ENCODE results near the gene ZNF619. TPM values are rescaled to one million over a fixed set of nuclear protein-coding genes. Genes with fewer than 3 reads are reported as not detected.
A peak's percentile ranks its signal among the peaks of the same experiment; 100 is the strongest.
"Not testable (repeated sequence)": the region's sequence is repeated elsewhere in the genome, so short reads cannot be mapped to it uniquely, and the experiment has no call there.

The ZNF619 gene
- total RNA-seq, 1 experiment from 2014 or later, result 7.2 TPM

GRCh38 chr3:40460481-40460880 lies 16.4 kb upstream of the ZNF619 start:
- H3K27ac Mint-ChIP-seq; H3K4me3 Mint-ChIP-seq; DNase-seq (ENCODE audit: low spot score); H3K27me3 Mint-ChIP-seq (ENCODE audit: low read depth); CTCF ChIA-PET; H3K9me3 Mint-ChIP-seq; ATAC-seq: not testable (repeated sequence)
- peaks cover 24% of the 10 kb centered on the region for H3K4me1 Mint-ChIP-seq
- POLR2A ChIA-PET, result interaction anchor here (0.5 kb wide), 1 partner anchor 1055 kb away, joined by 6 read pairs; no protein-coding TSS in a partner anchor
- H3K36me3 Mint-ChIP-seq, result peaks cover 60% of the 10 kb centered on the region

- peaks cover 60% of the 10 kb centered on the region for H3K36me3 Mint-ChIP-seq
- DNase-seq (ENCODE audit: low spot score), result no peak
- H3K4me1 Mint-ChIP-seq, result peaks cover 24% of the 10 kb centered on the region
- no peak overlapping the region for H3K4me3 Mint-ChIP-seq
- no peak for ATAC-seq
- no peaks in the 10 kb centered on the region for H3K9me3 Mint-ChIP-seq
- TF ChIP-seq ZNF396 (CRISPR knock-in tag; IDR thresholded peaks at IDR 0.05; ENCODE audit: borderline replicate concordance) (no peak), TEAD4 (CRISPR knock-in tag; IDR thresholded peaks at IDR 0.05) (no peak), GRHL2 (CRISPR knock-in tag; IDR thresholded peaks at IDR 0.05; ENCODE audit: insufficient replicate concordance, severe bottlenecking) (no peak), CDX4 (CRISPR knock-in tag; IDR thresholded peaks at IDR 0.05; ENCODE audit: borderline replicate concordance) (no peak), NR2C2 (CRISPR knock-in tag; IDR thresholded peaks at IDR 0.05) (no peak), GABPB1 (CRISPR knock-in tag; IDR thresholded peaks at IDR 0.05) (no peak), TCF7 (CRISPR knock-in tag; IDR thresholded peaks at IDR 0.05; ENCODE audit: low read depth) (no peak), ZNF232 (CRISPR knock-in tag; IDR thresholded peaks at IDR 0.05) (no peak)
- POLR2A ChIA-PET, result no interaction called here
- CTCF ChIA-PET, result no interaction called here
- no peaks in the 10 kb centered on the region for H3K27me3 Mint-ChIP-seq (ENCODE audit: low read depth)
- no peak overlapping the region for H3K27ac Mint-ChIP-seq
Observed at GRCh38 chr3:40461161-40461560, 15.8 kb upstream of the ZNF619 start.

DNA sequence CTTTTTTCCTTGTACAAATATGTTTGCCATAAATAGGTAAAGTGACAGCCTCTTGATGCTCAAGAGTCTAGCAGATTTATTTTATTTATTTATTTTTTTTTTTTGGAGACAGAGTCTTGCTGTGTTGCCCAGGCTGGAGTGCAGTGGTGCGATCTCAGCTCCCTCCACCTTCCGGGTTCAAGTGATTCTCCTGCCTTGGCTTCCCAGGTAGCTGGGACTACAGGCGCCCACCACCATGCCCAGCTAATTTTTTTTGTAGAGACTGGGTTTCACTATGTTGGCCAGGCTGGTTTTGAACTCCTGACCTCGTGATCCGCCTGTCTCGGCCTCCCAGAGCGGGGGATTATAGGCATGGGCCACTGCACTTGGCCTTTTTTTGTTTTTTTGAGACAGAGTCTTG lies 14.1 kb upstream of the ZNF619 start:
- CTCF ChIA-PET; POLR2A ChIA-PET; ATAC-seq; DNase-seq (ENCODE audit: low spot score); H3K4me3 Mint-ChIP-seq; H3K27me3 Mint-ChIP-seq (ENCODE audit: low read depth); H3K27ac Mint-ChIP-seq; H3K9me3 Mint-ChIP-seq: not testable (repeated sequence)
- peaks cover 22% of the 10 kb centered on the region for H3K4me1 Mint-ChIP-seq
- peaks cover 56% of the 10 kb centered on the region for H3K36me3 Mint-ChIP-seq
- peak; percentile 27; the same call in 1 of the 2 replicates for TF ChIP-seq ZNF121 (CRISPR knock-in tag; IDR thresholded peaks at IDR 0.05)

GRCh38 chr3:40463579-40463978 lies 13.3 kb upstream of the ZNF619 start:
- Mint-ChIP-seq H3K36me3 (peaks cover 49% of the 10 kb centered on the region), H3K4me1 (peaks cover 15% of the 10 kb centered on the region), H3K4me3 (no peak overlapping the region), H3K27ac (no peak overlapping the region), H3K27me3 (ENCODE audit: low read depth) (no peaks in the 10 kb centered on the region), H3K9me3 (no peaks in the 10 kb centered on the region)
- no peak for DNase-seq (ENCODE audit: low spot score)
- CTCF ChIA-PET, result no interaction called here
- POLR2A ChIA-PET, result interaction anchor here (0.5 kb wide), 1 partner anchor 153 kb away, joined by 3 read pairs; no protein-coding TSS in a partner anchor
- TF ChIP-seq MXD4 (CRISPR knock-in tag; IDR thresholded peaks at IDR 0.05; ENCODE audit: borderline replicate concordance) (no peak), ERG (CRISPR knock-in tag; IDR thresholded peaks at IDR 0.05) (no peak), ZNF263 (CRISPR knock-in tag; IDR thresholded peaks at IDR 0.05; ENCODE audit: low read depth) (no peak), ZNF232 (CRISPR knock-in tag; IDR thresholded peaks at IDR 0.05) (no peak), GABPB1 (CRISPR knock-in tag; IDR thresholded peaks at IDR 0.05) (no peak), TP53 (CRISPR knock-in tag; IDR thresholded peaks at IDR 0.05) (no peak), ZNF512 (CRISPR knock-in tag; IDR thresholded peaks at IDR 0.05; ENCODE audit: borderline replicate concordance) (no peak), ZNF219 (CRISPR knock-in tag; IDR thresholded peaks at IDR 0.05; ENCODE audit: borderline replicate concordance) (no peak)
- ATAC-seq, result no peak

Data from WTC11 (cell line).